ENCODE data around the gene BCS1L.

- TF ChIP-seq EZH2 (optimal IDR thresholded peaks at IDR 0.05; ENCODE audit: low read depth, low read length) (no peak), CTCF (IDR thresholded peaks at IDR 0.05; ENCODE audit: low read length) (no peak), EZH2phosphoT487 (IDR thresholded peaks at IDR 0.05; ENCODE audit: low read length) (no peak)
These were observed 31.5 kb upstream of the BCS1L start for GRCh38 chr2:218627939-218628338.
